ENCODE measurements around the gene NOP16. TPM values are rescaled to one million over a fixed set of nuclear protein-coding genes. Genes with fewer than 3 reads are reported as not detected.

Gene NOP16
- total and polyA plus RNA-seq, 2 of the 13 experiments (the other 11 are each of a cell fraction or from before 2014, with no cell fraction given): 43.3 to 48.4 TPM

GRCh38 chr5:176413709-176414191, 25.4 kb upstream of the NOP16 start:
- no peaks in the 10 kb centered on the region for H3K79me2 ChIP-seq (ENCODE audit: insufficient read depth, low read length)
- CTCF ChIA-PET (ENCODE audit: low intra/inter-chr PET ratio, low total read pairs): no interaction called here
- 10% methylated on average over 1 of the region's 7 CpGs for WGBS (ENCODE audit: low lambda C conversion rate)
- no peak overlapping the region for H3K9ac ChIP-seq (ENCODE audit: insufficient read depth, low read depth, low read length)
- no peaks in the 10 kb centered on the region for H3K9me3 ChIP-seq (ENCODE audit: low read length)
- TF ChIP-seq MAFK (conservative IDR thresholded peaks at IDR 0.05 in 1 of 2, IDR thresholded peaks at IDR 0.05 in 1 of 2; ENCODE audit: low read length in 2 of 2) (peak in 1 of 2 experiments; percentile 14; a peak in 1 of 4 replicates), ZNF143 (CRISPR knock-in tag; IDR thresholded peaks at IDR 0.05) (no peak)
- ATAC-seq (no peak), DNase-seq (ENCODE audit: low spot score) (no peak), FAIRE-seq (no peak)
- no peak overlapping the region for H3K27ac ChIP-seq (ENCODE audit: extremely low read length, insufficient read depth, low read length)
- peaks cover 29% of the 10 kb centered on the region for H3K4me1 ChIP-seq (ENCODE audit: insufficient read depth, low read length)
- no peak overlapping the region for H2AFZ ChIP-seq (ENCODE audit: low read length)
- in situ Hi-C loops (cut with HindIII; ENCODE audit: extremely low pct_ligation_motif_present, low pct_unique_long_range_greater_than_20kb) (loop anchor here (10.0 kb wide), 1 partner anchor 71 kb away; no protein-coding TSS in a partner anchor), intact Hi-C loops (cut with micrococcal nuclease; ENCODE audit: unreplicated experiment) (loop anchor here (10.0 kb wide), 1 partner anchor 71 kb away; no protein-coding TSS in a partner anchor)
- H3K27me3 ChIP-seq (ENCODE audit: control insufficient read depth in 1 of 2, insufficient read depth in 2 of 2, low read length in 2 of 2): no peaks in the 10 kb centered on the region
- H3K4me2 ChIP-seq (ENCODE audit: low read depth, low read length): no peak overlapping the region
- peaks cover 0 to 6% of the 10 kb centered on the region in 2 experiments; a peak in 1 of 5 replicates for H3K36me3 ChIP-seq (replicated peaks in 1 of 2; ENCODE audit: control insufficient read depth in 1 of 2, insufficient read depth in 2 of 2, low read length in 2 of 2)
- POLR2A ChIA-PET: no interaction called here
- H4K20me1 ChIP-seq (ENCODE audit: insufficient read depth, low read length): no peaks in the 10 kb centered on the region
- H3K4me3 ChIP-seq (replicated peaks in 1 of 3; ENCODE audit: insufficient read depth in 1 of 3, low read depth in 2 of 3, low read length in 3 of 3): no peak overlapping the region
- no TSS peak for BruUV-seq (replicated peaks)

GRCh38 chr5:176413255-176413565, 24.8 kb upstream of the NOP16 start:
- ATAC-seq: no peak
- no TSS peak for BruUV-seq (replicated peaks)
- TF ChIP-seq CERS6 (CRISPR knock-in tag; IDR thresholded peaks at IDR 0.05) (no peak), RXRB (CRISPR knock-in tag; IDR thresholded peaks at IDR 0.05; ENCODE audit: borderline replicate concordance) (no peak)
- Histone ChIP-seq H3K36me3 (replicated peaks in 1 of 2; ENCODE audit: control insufficient read depth in 1 of 2, insufficient read depth in 2 of 2, low read length in 2 of 2) (peaks cover 0 to 6% of the 10 kb centered on the region in 2 experiments; a peak in 1 of 5 replicates), H3K27ac (ENCODE audit: extremely low read length, insufficient read depth, low read length) (no peak overlapping the region), H3K4me3 (replicated peaks in 1 of 3; ENCODE audit: insufficient read depth in 1 of 3, low read depth in 2 of 3, low read length in 3 of 3) (no peak overlapping the region), H3K4me1 (ENCODE audit: insufficient read depth, low read length) (peaks cover 23% of the 10 kb centered on the region), H3K27me3 (ENCODE audit: control insufficient read depth in 1 of 2, insufficient read depth in 2 of 2, low read length in 2 of 2) (no peaks in the 10 kb centered on the region), H3K9me3 (ENCODE audit: low read length) (no peaks in the 10 kb centered on the region), H3K4me2 (ENCODE audit: low read depth, low read length) (no peak overlapping the region), H2AFZ (ENCODE audit: low read length) (no peak overlapping the region), H4K20me1 (ENCODE audit: insufficient read depth, low read length) (no peaks in the 10 kb centered on the region), H3K79me2 (ENCODE audit: insufficient read depth, low read length) (no peaks in the 10 kb centered on the region), H3K9ac (ENCODE audit: insufficient read depth, low read depth, low read length) (no peak overlapping the region)
- in situ Hi-C loops (cut with HindIII; ENCODE audit: extremely low pct_ligation_motif_present, low pct_unique_long_range_greater_than_20kb): loop anchor here (10.0 kb wide), 1 partner anchor 72 kb away; no protein-coding TSS in a partner anchor
- POLR2A ChIA-PET: no interaction called here
- DNase-seq (ENCODE audit: low spot score): no peak
- CTCF ChIA-PET (ENCODE audit: low intra/inter-chr PET ratio, low total read pairs): no interaction called here
- intact Hi-C loops (cut with micrococcal nuclease; ENCODE audit: unreplicated experiment): loop anchor here (10.0 kb wide), 1 partner anchor 72 kb away; no protein-coding TSS in a partner anchor
- no peak for FAIRE-seq
- 100% methylated on average over 1 of the region's 2 CpGs for WGBS (ENCODE audit: low lambda C conversion rate)
